Lower lobe of right lung (tissue), 2 donors: ENCODE results near the gene LRCOL1. TPM values are rescaled to one million over a fixed set of nuclear protein-coding genes. Genes with fewer than 3 reads are reported as not detected.
"Not testable (repeated sequence)": the region's sequence is repeated elsewhere in the genome, so short reads cannot be mapped to it uniquely, and the experiment has no call there.

Experiments used
- ATAC-seq, 2 donors: fragments of 200-7000 bp; cut with Tn5 transposase; one replicate each; pipeline ENCODE4 v1.9.1; 2020 to 2022; ENCODE audit warnings: mild to moderate bottlenecking in 2 of 2, moderate library complexity in 2 of 2
- DNase-seq: peaks from one replicate; pipeline ENCODE4 v3.0.0-alpha.2; 2020
- H3K27ac ChIP-seq: fragments of 200-600 bp; one replicate; pipeline ENCODE4 v1.8.0; 2022
- H3K27me3 ChIP-seq: fragments of 200-600 bp; one replicate; pipeline ENCODE4 v1.8.0; 2022; ENCODE audit warnings: low read depth
- H3K36me3 ChIP-seq: fragments of 200-600 bp; one replicate; pipeline ENCODE4 v1.8.0; 2022; ENCODE audit warnings: mild to moderate bottlenecking
- H3K4me1 ChIP-seq: fragments of 200-600 bp; one replicate; pipeline ENCODE4 v1.8.0; 2022
- H3K4me3 ChIP-seq: fragments of 200-600 bp; one replicate; pipeline ENCODE4 v1.8.0; 2022; ENCODE audit warnings: mild to moderate bottlenecking
- H3K9me3 ChIP-seq: fragments of 200-600 bp; one replicate; pipeline ENCODE4 v1.8.0; 2022
- CTCF ChIP-seq: fragments of 200-600 bp; IDR thresholded peaks from one replicate; pipeline ENCODE4 v1.8.0; 2022; ENCODE audit warnings: antibody characterized with exemption, mild to moderate bottlenecking
- intact Hi-C: fragments of 100-400 bp; cut with DNase I; formaldehyde crosslinking; loops from one replicate; pipeline ENCODE4 v1.11.0; 2022
- total RNA-seq: library from RNA; stranded (reverse); fragmentation: NEBNext Ultra II Directional; extraction: Animal tissue kit (Norgen Biotek cat#: 25700); gene quantifications from one replicate; pipeline ENCODE4 v1.2.1, GENCODE V29; 2021
- donor health status: DM: no; HTN: yes; CAD: no; lungs with severe emphysema.

LRCOL1 gene
- total RNA-seq, 1 donor from 2014 or later = 2.3 TPM

GRCh38 chr12:132602572-132603239 lies 7.7 kb downstream of the LRCOL1 start:
- no peaks in the 10 kb centered on the region for H3K9me3 ChIP-seq
- TF ChIP-seq CTCF = no peak
- peaks cover 44% of the 10 kb centered on the region for H3K27me3 ChIP-seq
- H3K4me1 ChIP-seq = peaks cover 28% of the 10 kb centered on the region
- ATAC-seq = no peak
- intact Hi-C loops = no loop called here
- H3K36me3 ChIP-seq = no peaks in the 10 kb centered on the region
- peak overlapping the region; percentile 56 for H3K4me3 ChIP-seq
- peak; percentile 45 for DNase-seq
- peak overlapping the region; percentile 84 for H3K27ac ChIP-seq

GRCh38 chr12:132601171-132601883 lies 9.1 kb downstream of the LRCOL1 start:
- intact Hi-C loops = no loop called here
- no peaks in the 10 kb centered on the region for H3K36me3 ChIP-seq
- H3K9me3 ChIP-seq = no peaks in the 10 kb centered on the region
- ATAC-seq (no peak), DNase-seq (no peak)
- peak overlapping the region; percentile 46 for H3K27ac ChIP-seq
- peak overlapping the region; percentile 47 for H3K4me3 ChIP-seq
- peaks cover 39% of the 10 kb centered on the region for H3K27me3 ChIP-seq
- no peak for TF ChIP-seq CTCF
- H3K4me1 ChIP-seq = peaks cover 28% of the 10 kb centered on the region

DNA sequence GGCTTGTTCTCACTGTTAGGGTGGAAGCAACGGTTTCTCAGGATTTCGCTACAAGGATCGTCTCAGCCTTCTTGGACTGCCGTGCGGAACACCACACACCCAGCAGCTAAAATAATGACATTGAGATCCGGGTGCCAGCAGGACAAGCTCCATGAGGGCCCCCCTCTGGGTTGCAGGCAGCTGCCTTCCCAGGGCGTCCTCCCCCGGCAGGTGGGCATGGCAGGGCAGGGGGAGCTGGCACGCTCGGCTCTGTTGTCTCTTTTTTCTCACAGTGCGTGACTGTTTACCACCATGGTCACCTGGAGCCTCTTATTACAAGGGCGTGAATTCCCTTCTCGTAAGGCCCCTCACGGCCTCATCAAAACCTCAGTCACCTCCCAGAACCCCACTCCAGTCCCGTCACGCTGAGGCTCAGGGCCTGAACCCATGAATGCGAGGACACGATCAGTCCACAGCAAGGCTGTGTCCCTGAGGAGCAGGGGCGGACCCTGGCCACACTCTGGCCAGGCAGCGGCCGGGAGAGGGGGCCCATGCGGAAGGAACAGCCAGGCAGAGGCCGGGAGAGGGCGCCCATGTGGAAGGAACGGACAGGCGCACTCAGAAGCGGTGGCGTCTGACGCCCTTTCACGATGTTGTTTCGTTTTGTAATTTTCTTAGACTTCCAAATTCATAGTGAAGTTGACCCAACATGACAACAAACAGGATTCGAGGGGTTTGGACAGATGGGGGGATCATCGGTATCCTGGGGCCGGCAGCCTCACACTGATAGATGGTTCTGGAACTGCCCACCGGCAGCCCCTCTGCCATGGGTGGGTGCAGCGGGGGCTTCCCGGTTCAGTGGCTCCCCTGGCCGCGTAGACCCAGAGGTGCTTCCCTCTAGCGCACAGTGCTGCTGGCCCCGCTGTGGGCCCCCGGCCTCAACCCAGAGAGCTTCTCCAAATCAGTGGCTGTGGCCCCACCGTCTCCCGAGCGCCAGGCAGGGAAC lies 10.0 kb downstream of the LRCOL1 start:
- peak; percentile 77 for TF ChIP-seq CTCF
- H3K27me3 ChIP-seq = peaks cover 31% of the 10 kb centered on the region
- H3K4me3 ChIP-seq = peak overlapping the region; percentile 47
- DNase-seq = peak; percentile 78
- intact Hi-C loops = no loop called here
- H3K4me1 ChIP-seq = peaks cover 28% of the 10 kb centered on the region
- peak overlapping the region; percentile 46 for H3K27ac ChIP-seq
- peak; percentile 72 to 84 for ATAC-seq
- H3K36me3 ChIP-seq = no peaks in the 10 kb centered on the region
- no peaks in the 10 kb centered on the region for H3K9me3 ChIP-seq

- ATAC-seq, H3K9me3 ChIP-seq, intact Hi-C loops, H3K4me3 ChIP-seq, H3K36me3 ChIP-seq, H3K27ac ChIP-seq, DNase-seq: not testable (repeated sequence)
- Histone ChIP-seq H3K4me1 (peaks cover 26% of the 10 kb centered on the region), H3K27me3 (peaks cover 25% of the 10 kb centered on the region)
Observed at GRCh38 chr12:132599502-132599901, 10.9 kb downstream of the LRCOL1 start.

DNA sequence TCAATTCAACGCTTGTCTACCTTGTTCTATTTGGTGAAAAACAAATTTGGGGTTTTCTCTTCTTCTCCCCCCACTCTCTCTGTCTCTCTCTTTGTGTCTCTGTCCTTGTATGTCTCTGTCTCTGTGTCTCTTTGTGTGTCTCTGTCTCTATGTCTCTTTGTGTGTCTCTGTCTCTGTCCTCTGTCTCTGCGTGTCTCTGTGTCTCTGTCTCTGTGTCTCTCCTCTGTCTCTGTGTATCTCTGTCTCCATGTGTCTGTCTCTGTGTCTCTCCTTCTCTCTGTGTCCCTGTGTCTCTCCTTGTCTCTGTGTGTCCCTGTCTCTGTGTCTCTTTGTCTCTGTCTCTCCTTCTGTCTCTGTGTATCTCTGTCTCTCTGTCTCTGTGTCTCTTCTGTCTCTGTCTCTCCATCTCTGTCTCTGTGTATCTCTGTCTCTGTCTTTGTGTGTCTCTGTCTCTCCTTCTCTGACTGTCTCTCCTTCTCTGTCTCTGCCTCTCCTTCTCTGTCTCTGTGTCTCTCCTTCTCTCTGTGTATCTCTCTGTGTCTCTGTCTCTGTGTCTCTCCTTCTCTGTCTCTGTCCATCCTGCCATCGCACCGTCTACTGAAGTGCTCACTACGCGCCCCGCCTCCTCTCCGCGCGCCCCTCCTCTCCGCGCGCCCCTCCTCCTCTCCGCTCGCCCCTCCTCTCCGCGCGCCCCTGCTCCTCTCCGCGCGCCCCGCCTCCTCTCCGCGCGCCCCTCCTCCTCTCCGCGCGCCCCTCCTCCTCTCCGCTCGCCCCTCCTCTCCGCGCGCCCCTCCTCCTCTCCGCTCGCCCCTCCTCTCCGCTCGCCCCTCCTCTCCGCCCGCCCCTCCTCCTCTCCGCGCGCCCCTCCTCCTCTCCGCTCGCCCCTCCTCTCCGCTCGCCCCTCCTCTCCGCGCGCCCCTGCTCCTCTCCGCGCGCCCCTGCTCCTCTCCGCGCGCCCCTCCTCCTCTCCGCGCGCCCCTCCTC lies 12.8 kb downstream of the LRCOL1 start:
- H3K27ac ChIP-seq = no peak overlapping the region
- H3K4me1 ChIP-seq = peaks cover 28% of the 10 kb centered on the region
- DNase-seq (no peak), ATAC-seq (peak in 1 of 2 donors; percentile 5)
- peaks cover 10% of the 10 kb centered on the region for H3K27me3 ChIP-seq
- no peaks in the 10 kb centered on the region for H3K36me3 ChIP-seq
- H3K9me3 ChIP-seq = no peaks in the 10 kb centered on the region
- H3K4me3 ChIP-seq = peak overlapping the region; percentile 34
- intact Hi-C loops = no loop called here
- TF ChIP-seq CTCF = no peak
